ENCODE results near the gene BEST2.
"Not testable (repeated sequence)": the region's sequence is repeated elsewhere in the genome, so short reads cannot be mapped to it uniquely, and the experiment has no call there.

Gene BEST2

DNA sequence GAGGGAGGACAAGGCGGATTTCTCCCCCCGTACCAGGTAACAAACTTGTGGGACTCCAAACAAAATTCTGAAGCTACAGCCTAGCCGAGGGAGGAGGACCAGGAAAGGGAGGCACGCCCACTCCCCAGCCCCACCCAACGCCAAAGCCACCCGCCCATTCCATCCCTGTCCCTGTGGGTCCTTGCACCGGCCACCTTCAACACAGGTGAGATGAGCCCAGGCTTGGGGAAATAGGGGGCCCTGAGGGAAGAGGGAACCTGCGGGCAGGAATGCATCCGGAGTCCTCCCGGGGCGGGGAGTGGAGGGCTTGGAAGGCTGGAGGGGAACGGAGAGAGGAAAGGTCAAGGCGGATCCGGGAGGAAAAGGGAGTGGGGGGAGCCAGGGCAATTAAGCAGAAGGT lies at the start of gene BEST2:
Gene BEST2 (plus strand): TSS at position 157 of the 400 bp plus-strand sequence. CDS start 802 bp downstream, outside the sequence.
- no peak for DNase-seq

- no peak for DNase-seq
These were observed 48.5 kb upstream of the BEST2 start for GRCh38 chr19:12703046-12703445.

- no peak for DNase-seq
These were observed 46.4 kb upstream of the BEST2 start for GRCh38 chr19:12705169-12705568.

GRCh38 chr19:12705654-12706331 lies 45.8 kb upstream of the BEST2 start:
- no peak for DNase-seq

DNA sequence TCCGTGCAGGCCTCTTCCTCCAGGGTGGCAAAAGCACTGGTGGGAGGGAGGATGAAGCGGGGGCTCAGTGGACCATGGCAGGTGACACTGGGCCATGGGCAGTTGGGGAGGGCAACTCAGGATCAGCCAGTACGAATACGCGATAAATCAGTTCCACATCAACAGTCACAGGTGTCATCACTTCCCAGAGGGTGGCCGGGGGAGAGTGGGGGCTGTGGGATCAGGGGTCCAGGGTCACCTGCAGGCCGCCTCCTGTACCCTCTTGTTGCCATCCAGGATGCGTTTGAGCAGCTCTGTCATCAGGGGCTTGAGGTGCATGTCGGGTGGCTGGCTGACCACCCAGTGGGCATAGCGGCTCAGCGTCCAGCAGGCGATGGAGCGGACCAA lies 45.3 kb upstream of the BEST2 start:
- no peak for DNase-seq

DNA sequence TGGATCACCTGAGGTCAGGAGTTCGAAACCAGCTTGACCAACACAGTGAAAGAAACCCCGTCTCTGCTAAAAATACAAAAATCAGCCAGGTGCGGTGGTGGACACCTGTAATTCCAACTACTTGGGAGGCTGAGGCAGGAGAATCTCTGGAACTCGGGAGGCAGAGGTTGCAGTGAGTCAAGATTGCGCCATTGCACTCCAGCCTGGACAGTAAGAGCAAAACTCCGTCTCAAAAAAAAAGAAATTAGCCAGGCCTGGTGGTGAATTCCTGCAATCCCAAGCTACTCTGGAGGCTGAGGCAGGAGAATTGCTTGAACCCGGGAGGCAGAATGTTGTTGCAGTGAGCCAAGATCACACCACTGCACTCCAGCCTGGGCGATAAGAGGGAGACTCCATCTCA lies 43.0 kb upstream of the BEST2 start:
- no peak for DNase-seq

DNA sequence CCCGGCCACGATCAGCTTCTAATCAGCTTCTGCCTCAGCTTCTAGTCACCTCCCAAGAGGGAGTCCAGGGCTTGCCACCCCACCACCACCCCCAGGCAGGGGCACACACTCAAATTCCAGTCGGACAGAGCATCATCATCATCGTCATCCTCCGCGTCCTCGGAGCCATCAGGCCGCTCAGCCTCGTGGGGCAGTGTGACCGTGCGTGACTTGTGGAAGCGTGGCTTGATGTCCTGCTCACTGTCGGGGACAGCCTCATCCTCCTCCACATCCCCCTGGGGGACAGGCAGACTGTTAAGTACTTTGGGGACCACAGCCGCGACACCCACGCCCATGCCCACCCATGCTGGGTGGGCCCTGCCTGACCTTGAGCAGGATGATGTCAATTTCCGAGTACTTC lies 40.4 kb upstream of the BEST2 start:
- DNase-seq = no peak

DNA sequence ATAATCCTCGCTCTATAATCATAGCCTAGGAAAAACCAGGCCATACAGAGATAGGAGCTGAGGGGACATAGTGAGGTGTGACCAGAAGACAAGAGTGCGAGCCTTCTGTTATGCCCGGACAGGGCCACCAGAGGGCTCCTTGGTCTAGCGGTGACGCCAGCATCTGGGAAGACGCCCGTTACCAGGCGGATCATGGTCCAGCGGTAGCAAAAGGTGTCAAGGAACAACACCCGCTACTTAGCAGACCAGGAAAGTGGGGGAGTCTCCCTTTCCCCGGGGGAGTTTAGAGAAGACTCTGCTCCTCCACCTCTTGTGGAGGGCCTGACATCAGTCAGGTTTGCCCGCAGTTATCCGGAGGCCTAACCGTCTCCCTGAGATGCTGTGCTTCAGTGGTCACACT lies 39.5 kb upstream of the BEST2 start:
- not testable (repeated sequence) for DNase-seq

DNA sequence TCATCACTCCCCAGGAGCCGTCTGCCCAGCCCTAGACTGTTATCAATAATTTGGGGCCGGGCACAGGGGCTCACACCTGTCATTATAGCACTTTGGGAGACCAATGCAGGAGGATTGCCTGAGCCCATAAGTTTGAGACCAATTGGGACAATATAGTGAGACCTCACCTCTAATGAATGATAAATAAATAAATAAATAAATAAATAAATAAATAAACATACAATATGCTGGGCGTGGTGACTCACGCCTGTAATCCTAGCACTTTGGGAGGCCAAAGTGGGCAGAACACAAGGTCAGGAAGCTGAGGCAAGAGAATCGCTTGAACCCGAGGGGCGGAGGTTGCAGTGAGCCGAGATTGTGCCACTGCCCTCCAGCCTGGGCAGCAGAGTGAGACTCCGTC lies 38.3 kb upstream of the BEST2 start:
- not testable (repeated sequence) for DNase-seq

DNA sequence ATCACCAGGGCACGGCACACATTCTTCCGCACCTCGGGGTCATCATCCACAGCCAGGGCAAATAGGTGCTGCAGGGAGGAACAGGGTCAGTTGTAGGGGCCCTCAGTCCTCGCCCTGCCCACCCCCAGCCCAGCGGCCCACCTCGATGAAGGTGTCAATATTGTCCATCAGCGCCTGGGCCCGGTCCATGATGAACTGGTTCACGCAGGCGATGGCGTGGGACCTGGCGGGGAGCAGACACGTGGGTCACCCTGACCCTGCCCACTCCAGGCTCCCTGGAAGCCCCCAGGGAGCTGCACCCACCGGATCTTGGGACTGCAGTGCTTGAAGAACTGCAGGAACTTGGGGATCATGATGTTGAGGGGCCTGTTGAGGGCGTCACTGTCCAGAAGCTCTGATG lies 36.5 kb upstream of the BEST2 start:
- no peak for DNase-seq

- DNase-seq = no peak
These were observed 35.7 kb upstream of the BEST2 start for GRCh38 chr19:12715929-12716328.

DNA sequence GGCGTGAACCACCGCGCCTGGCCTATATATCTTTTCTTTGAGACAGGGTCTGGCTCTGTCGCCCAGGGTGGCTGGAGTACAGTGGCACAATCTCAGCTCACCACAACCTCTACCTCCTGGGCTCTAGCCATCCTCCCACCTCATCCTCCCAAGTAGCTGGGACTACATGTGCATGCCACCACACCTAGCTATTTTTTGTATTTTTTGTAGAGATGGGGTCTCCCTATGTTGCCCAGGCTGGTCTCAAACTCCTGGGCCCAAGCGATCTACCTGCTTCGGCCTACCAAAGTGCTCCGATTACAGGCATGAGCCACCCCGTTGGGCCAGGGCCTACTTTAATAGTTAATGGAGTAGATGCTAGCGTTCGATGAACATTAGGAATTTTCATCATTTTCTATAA lies 31.3 kb upstream of the BEST2 start:
- DNase-seq = no peak

- DNase-seq = no peak
These were observed 30.5 kb upstream of the BEST2 start for GRCh38 chr19:12720851-12721655.

- no peak for DNase-seq
These were observed 29.7 kb upstream of the BEST2 start for GRCh38 chr19:12721656-12722565.

DNA sequence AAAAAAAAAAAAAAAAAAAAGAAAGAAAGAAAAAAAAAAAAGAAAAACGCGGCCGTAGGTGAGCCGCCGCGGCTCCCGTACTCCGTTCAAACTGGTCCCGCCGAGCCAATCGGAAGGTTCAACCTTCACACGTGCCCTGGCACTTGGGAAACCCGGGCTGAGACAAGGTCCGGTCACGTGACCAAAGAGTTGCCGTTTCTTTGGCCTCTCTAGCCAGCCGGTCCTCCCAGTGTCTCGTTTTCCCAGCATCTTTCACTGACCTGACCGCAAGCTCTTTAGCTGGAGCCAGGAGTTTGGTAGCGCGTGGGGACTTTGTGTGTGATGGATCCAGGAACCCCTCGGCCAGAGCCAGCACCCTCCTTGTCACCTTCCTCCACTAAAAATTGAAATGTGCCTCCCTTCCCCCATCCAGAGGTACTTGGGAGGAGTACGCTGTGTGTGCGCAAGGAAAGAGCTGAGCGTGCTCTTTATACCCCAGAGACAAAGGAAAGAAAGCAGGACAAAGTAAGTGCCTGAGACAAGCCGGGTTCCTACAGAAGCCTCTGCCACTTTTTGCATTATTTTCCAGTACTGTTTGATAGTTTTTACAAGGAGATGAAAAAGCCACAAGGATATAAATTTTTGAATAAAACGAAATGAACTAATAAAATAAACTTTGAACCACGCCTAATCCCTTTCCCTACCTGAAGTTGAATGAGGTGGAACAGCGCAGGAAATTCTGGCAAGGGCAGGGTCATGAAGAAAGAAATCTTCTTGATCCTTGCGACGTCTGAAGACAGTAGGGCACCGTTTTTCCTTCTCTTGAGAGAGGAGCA lies 28.8 kb upstream of the BEST2 start:
- DNase-seq = peak; percentile 91

DNA sequence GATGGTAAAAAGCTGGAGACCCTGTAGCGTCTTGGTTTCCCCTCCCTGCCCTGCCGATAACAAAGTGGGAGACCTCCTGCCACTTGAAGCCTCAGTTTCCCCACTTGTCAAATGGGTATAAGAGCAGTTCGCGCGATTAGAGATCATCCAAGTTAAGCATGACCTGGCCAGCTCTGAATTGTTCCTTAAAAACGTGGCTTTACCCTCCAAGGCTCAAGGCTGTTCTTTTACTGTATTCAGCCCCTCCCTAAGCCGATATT lies 28.3 kb upstream of the BEST2 start:
- no peak for DNase-seq

DNA sequence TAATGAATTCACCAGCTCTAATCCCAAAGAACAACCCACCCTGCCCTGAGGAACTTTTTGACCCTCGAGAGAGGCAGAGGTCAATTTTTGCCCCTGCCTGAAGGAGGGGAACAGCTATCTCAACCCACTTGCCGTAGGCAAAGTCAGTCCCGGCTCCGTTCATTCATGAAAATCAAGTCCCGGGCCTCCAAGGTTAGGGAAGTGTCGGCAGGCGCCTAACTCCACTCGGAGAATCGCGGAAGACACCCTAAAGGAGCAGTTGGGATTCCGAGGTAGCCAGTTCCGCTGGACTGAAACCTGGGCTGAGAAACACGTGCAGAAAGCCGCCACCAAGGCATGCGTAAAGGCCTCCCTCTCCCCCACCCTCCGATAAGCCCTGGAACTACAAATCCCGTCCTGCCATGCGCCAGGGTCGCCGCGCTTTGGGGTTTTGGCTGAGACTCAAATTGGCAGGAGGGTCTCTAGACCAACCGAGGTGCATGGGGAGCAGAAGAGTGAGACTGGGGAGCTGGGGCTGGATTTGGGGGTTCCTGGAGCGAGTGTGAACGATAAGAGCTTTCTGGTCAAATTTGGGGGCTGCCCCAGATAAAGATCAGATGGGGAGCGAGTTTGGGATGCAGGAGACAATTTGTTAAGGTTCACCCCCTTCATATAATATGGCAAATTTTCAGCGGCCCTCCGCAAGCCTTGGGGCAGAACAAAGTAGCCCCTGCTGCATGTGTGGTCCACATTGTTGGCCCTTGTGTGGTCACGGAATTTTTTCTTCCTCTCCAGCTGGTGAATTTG lies 27.8 kb upstream of the BEST2 start, which contains the start of gene TNPO2:
Gene TNPO2 (minus strand): TSS at position 292 of the 786 bp plus-strand sequence. CDS start 2,955 bp downstream, outside the sequence.
- DNase-seq = peak; percentile 57

- DNase-seq = not testable (repeated sequence)
These were observed 26.0 kb upstream of the BEST2 start for GRCh38 chr19:12725612-12726011.

GRCh38 chr19:12726988-12727316 lies 24.6 kb upstream of the BEST2 start:
- no peak for DNase-seq

DNA sequence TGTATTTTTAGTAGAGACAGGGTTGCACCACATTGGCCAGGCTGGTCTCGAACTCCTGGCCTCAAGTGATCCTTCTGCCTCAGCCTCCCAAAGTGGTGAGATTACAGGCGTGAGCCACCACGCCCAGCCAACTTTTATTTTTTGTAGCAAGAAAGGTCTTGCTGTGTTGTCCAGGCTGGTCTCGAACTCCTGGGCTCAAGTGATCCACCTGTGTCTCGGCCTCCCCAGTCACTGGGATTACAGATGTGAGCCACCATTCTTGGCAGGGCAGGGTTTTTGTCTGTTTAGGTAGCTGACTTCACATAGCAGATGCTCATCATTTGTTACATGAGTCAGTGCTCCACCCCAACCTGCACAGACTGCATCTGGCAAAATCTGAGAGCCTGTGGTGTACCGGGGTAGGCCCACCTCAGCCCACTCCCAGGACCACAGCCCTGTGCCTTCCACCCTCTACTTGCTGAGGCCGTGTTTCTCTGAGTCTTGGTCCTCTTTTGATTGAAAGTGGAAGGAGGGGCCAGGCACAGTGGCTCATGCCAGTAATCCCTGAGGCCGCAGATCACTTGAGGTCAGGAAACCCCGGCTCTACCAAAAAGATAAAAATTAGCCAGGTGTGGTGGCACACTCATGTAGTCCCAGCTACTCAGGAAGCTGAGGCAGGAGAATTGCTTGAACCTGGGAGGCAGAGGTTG lies 23.7 kb upstream of the BEST2 start:
- no peak for DNase-seq

GRCh38 chr19:12730064-12730463 lies 21.5 kb upstream of the BEST2 start:
- DNase-seq = no peak

All from NCI-H2029 treated with DMSO at 0.1 percent for 48 hours (cell line).